OCI-LY3 (cell line): ENCODE results near the gene RNF144A.

Source experiments
- CTCF ChIP-seq: fragments of 200-600, 300-600 bp; sonication (generic); IDR thresholded peaks from 2 replicates; pipeline ENCODE4 v1.5.1; 2014; ENCODE audit warnings: antibody characterized with exemption, low read length, low read depth
- EZH2phosphoT487 ChIP-seq: fragments of 200-600 bp; shearing (Covaris generic); IDR thresholded peaks from 2 replicates; pipeline ENCODE4 v1.6.1; 2018; ENCODE audit warnings: antibody characterized with exemption, mixed run types, low read depth

- TF ChIP-seq CTCF (no peak), EZH2phosphoT487 (no peak)
Observed at GRCh38 chr2:6931753-6932152, 14.5 kb downstream of the RNF144A start.
